Astrocyte (in vitro differentiated cells and primary cell): ENCODE data around the gene PERM1. TPM values are rescaled to one million over a fixed set of nuclear protein-coding genes. Genes with fewer than 3 reads are reported as not detected.

Experiments
- DNase-seq: peaks from one replicate; pipeline ENCODE4 v3.0.0-alpha.2; 2010; ENCODE audit warnings: low read depth
- FAIRE-seq: peaks from 2 replicates; lab custom pipeline; 2011; peaks lifted over from hg19 to GRCh38; lab: Jason Lieb, UNC
- H2AFZ ChIP-seq: 2 replicates; pipeline ENCODE4 v1.6.0; 2012; ENCODE audit warnings: low read depth, low read length, inconsistent platforms
- H3K27ac ChIP-seq: 2 replicates; pipeline ENCODE4 v1.5.1; 2011; ENCODE audit warnings: low read depth, low read length, inconsistent platforms
- H3K27me3 ChIP-seq: 2 replicates; pipeline ENCODE4 v1.6.0; 2011; ENCODE audit warnings: low read length, inconsistent platforms; ENCODE audit not compliant: insufficient read depth
- H3K36me3 ChIP-seq: 2 replicates; pipeline ENCODE4 v1.5.1; 2011; ENCODE audit warnings: low read length, inconsistent platforms; ENCODE audit not compliant: insufficient read depth
- H3K4me1 ChIP-seq: 2 replicates; pipeline ENCODE4 v1.5.1; 2011; ENCODE audit warnings: low read length, inconsistent platforms; ENCODE audit not compliant: insufficient read depth
- H3K4me2 ChIP-seq: 2 replicates; pipeline ENCODE4 v1.6.0; 2012; ENCODE audit warnings: low read length, inconsistent platforms
- H3K4me3 ChIP-seq: 2 replicates; pipeline ENCODE4 v1.5.1; 2011; ENCODE audit warnings: low read depth, mild to moderate bottlenecking, low read length, inconsistent platforms; ENCODE audit not compliant: insufficient read depth
- H3K79me2 ChIP-seq: 2 replicates; pipeline ENCODE4 v1.6.0; 2012; ENCODE audit warnings: mild to moderate bottlenecking, low read length, inconsistent platforms; ENCODE audit not compliant: insufficient read depth
- H3K9ac ChIP-seq: 2 replicates; pipeline ENCODE4 v1.6.0; 2012; ENCODE audit warnings: mild to moderate bottlenecking, low read length, inconsistent platforms
- H3K9me3 ChIP-seq: 2 replicates; pipeline ENCODE4 v1.5.1; 2012; ENCODE audit warnings: low read depth, mild to moderate bottlenecking, low read length, inconsistent platforms; ENCODE audit not compliant: insufficient read depth
- H4K20me1 ChIP-seq: 2 replicates; pipeline ENCODE4 v1.6.0; 2012; ENCODE audit warnings: low read length, inconsistent platforms; ENCODE audit not compliant: insufficient read depth
- H3K27ac Mint-ChIP-seq: one replicate; pipeline ENCODE4 v1.8.0; 2021; ENCODE audit warnings: mild to moderate bottlenecking, mixed read lengths; ENCODE audit not compliant: unreplicated experiment
- H3K27me3 Mint-ChIP-seq: one replicate; pipeline ENCODE4 v1.8.0; 2021; ENCODE audit warnings: low read depth, mixed read lengths; ENCODE audit not compliant: unreplicated experiment
- H3K36me3 Mint-ChIP-seq: one replicate; pipeline ENCODE4 v1.8.0; 2021; ENCODE audit warnings: low read depth, mixed read lengths; ENCODE audit not compliant: unreplicated experiment
- H3K4me1 Mint-ChIP-seq: one replicate; pipeline ENCODE4 v1.8.0; 2021; ENCODE audit warnings: low read depth, mixed read lengths; ENCODE audit not compliant: unreplicated experiment
- H3K4me3 Mint-ChIP-seq: one replicate; pipeline ENCODE4 v1.8.0; 2021; ENCODE audit warnings: mild to moderate bottlenecking, moderate library complexity, mixed read lengths; ENCODE audit not compliant: unreplicated experiment
- H3K9me3 Mint-ChIP-seq: one replicate; pipeline ENCODE4 v1.8.0; 2021; ENCODE audit warnings: mild to moderate bottlenecking, mixed read lengths; ENCODE audit not compliant: unreplicated experiment
- CTCF ChIP-seq: IDR thresholded peaks from 2 replicates; pipeline ENCODE4 v1.5.1; 2011; ENCODE audit warnings: low read depth, mild to moderate bottlenecking, inconsistent platforms, low read length, moderate library complexity; ENCODE audit not compliant: insufficient read depth
- EZH2 ChIP-seq: IDR thresholded peaks from 2 replicates; pipeline ENCODE4 v1.6.1; 2012; ENCODE audit warnings: mild to moderate bottlenecking, low read length, inconsistent platforms; ENCODE audit not compliant: insufficient read depth
- total RNA-seq: library from RNA; stranded (reverse); gene quantifications from 2 replicates; pipeline ENCODE4 v1.2.1, GENCODE V29; 2021

Gene PERM1
- total RNA-seq, 1 donor from 2014 or later: 0.20 TPM

- Histone ChIP-seq H3K36me3 (peaks cover 8% of the 10 kb centered on the region), H3K27ac (no peak within 1 kb of the TSS), H3K4me1 (peaks cover 4% of the 10 kb centered on the region), H3K4me3 (peak within 1 kb of the TSS; percentile 97), H3K4me2 (peak within 1 kb of the TSS; percentile 100), H3K9ac (peak within 1 kb of the TSS; percentile 63), H4K20me1 (peaks cover 26% of the 10 kb centered on the region), H3K79me2 (peaks cover 38% of the 10 kb centered on the region), H3K27me3 (no peaks in the 10 kb centered on the region), H3K9me3 (no peaks in the 10 kb centered on the region), H2AFZ (peak within 1 kb of the TSS; percentile 41)
- H3K27ac Mint-ChIP-seq: peak within 1 kb of the TSS; percentile 18
- FAIRE-seq: no peak
- DNase-seq: no peak
- no peak for TF ChIP-seq EZH2
- TF ChIP-seq CTCF: no peak
- H3K36me3 Mint-ChIP-seq: peaks cover 6% of the 10 kb centered on the region
- no peaks in the 10 kb centered on the region for H3K27me3 Mint-ChIP-seq
- H3K4me3 Mint-ChIP-seq: peak within 1 kb of the TSS; percentile 76
- no peaks in the 10 kb centered on the region for H3K9me3 Mint-ChIP-seq
- peaks cover 7% of the 10 kb centered on the region for H3K4me1 Mint-ChIP-seq
Measured at GRCh38 chr1:960363-961131, 21.3 kb downstream of the PERM1 start, which contains the start of gene KLHL17. TSS of gene KLHL17 (plus strand) at chr1:960584. CDS start at chr1:960694, 110 bp downstream.

- Histone ChIP-seq H3K36me3 (peaks cover 15% of the 10 kb centered on the region), H3K9me3 (no peaks in the 10 kb centered on the region), H4K20me1 (peaks cover 26% of the 10 kb centered on the region), H3K27me3 (no peaks in the 10 kb centered on the region), H3K9ac (peak overlapping the region; percentile 63), H3K79me2 (peaks cover 38% of the 10 kb centered on the region), H2AFZ (peak overlapping the region; percentile 41), H3K4me3 (peak overlapping the region; percentile 49), H3K4me1 (peaks cover 2% of the 10 kb centered on the region), H3K27ac (no peak overlapping the region), H3K4me2 (peak overlapping the region; percentile 100)
- TF ChIP-seq CTCF (no peak), EZH2 (no peak)
- FAIRE-seq: no peak
- peaks cover 9% of the 10 kb centered on the region for H3K36me3 Mint-ChIP-seq
- H3K9me3 Mint-ChIP-seq: no peaks in the 10 kb centered on the region
- no peaks in the 10 kb centered on the region for H3K27me3 Mint-ChIP-seq
- DNase-seq: no peak
- no peak overlapping the region for H3K27ac Mint-ChIP-seq
- peak overlapping the region; percentile 76 for H3K4me3 Mint-ChIP-seq
- peaks cover 7% of the 10 kb centered on the region for H3K4me1 Mint-ChIP-seq
Measured at GRCh38 chr1:959731-960362, 22.0 kb downstream of the PERM1 start.
